Transverse colon (tissue), 4 donors: ENCODE measurements around the gene BST2. TPM values are rescaled to one million over a fixed set of nuclear protein-coding genes. Genes with fewer than 3 reads are reported as not detected.

Experiments
- DNase-seq: peaks from one replicate; pipeline ENCODE4 v3.0.0-alpha.2; 2019
- H3K27ac ChIP-seq, 4 donors: fragments of 200-600 bp; sonication (generic); 2 replicates each; pipeline ENCODE4 v1.5.1; 2016 to 2018; ENCODE audit warnings: inconsistent platforms in 4 of 4
- H3K27me3 ChIP-seq: fragments of 200-600 bp; sonication (generic); 2 replicates; pipeline ENCODE4 v1.5.1; 2017; ENCODE audit warnings: inconsistent platforms
- H3K36me3 ChIP-seq, 4 donors: fragments of 200-600 bp; sonication (generic); 2 replicates each; pipeline ENCODE4 v1.5.1; 2017 to 2019; ENCODE audit warnings: inconsistent platforms in 4 of 4
- H3K4me1 ChIP-seq, 4 donors: fragments of 200-600 bp; sonication (generic); 2 replicates each; pipeline ENCODE4 v1.5.1; 2017 to 2020; ENCODE audit warnings: inconsistent platforms in 4 of 4
- H3K4me3 ChIP-seq, 4 donors: fragments of 200-600 bp; sonication (generic); 1 replicate in 1 of 4; 2 replicates in 3 of 4; pipeline versions ENCODE4 v1.5.1 to v1.6.1; 2017 to 2019; ENCODE audit warnings: inconsistent platforms in 4 of 4
- H3K9me3 ChIP-seq, 2 donors: fragments of 200-600 bp; sonication (generic); 2 replicates each; pipeline ENCODE4 v1.5.1; 2017 to 2019; ENCODE audit warnings: inconsistent platforms in 2 of 2
- CTCF ChIP-seq, 5 experiments: fragments of 200-600 bp in 3 of 5; fragments of 450-650 bp in 2 of 5; sonication (generic) in 3 of 5; IDR thresholded peaks; 1 replicate in 2 of 5; 2 replicates in 3 of 5; pipeline ENCODE4 v1.5.1; 2016 to 2017; ENCODE audit warnings: antibody characterized with exemption in 5 of 5, inconsistent platforms in 3 of 5, mild to moderate bottlenecking in 2 of 5, moderate library complexity in 1 of 5
- EP300 ChIP-seq: sonication (generic); formaldehyde crosslinking; IDR thresholded peaks from one replicate; pipeline ENCODE4 v1.6.1; 2017; ENCODE audit warnings: antibody characterized with exemption, low read depth
- POLR2A ChIP-seq: fragments of 450-650 bp; IDR thresholded peaks from one replicate; pipeline ENCODE4 v1.6.1; 2016; ENCODE audit warnings: antibody characterized with exemption, mild to moderate bottlenecking, moderate library complexity
- POLR2AphosphoS5 ChIP-seq, 3 donors: sonication (generic); formaldehyde crosslinking; IDR thresholded peaks; one replicate each; pipeline ENCODE4 v1.6.1; 2016; ENCODE audit warnings: antibody characterized with exemption in 3 of 3
- WGBS, 2 donors: methylation state at CpG; one replicate each; pipeline ENCODE4 v1.1.5; 2018; ENCODE audit warnings: low coverage in 1 of 2; 5-methylcytosine and 5-hydroxymethylcytosine counted together
- in situ Hi-C, 4 donors: fragments of 200-750 bp; cut with MboI; loops; one replicate each; pipeline versions ENCODE4 v1.15.0 to v1.15.1; 2017; ENCODE audit warnings: low sequenced_read_pairs in 3 of 4, low pct_ligation_motif_present in 1 of 4, low pct_unique_long_range_greater_than_20kb in 1 of 4
- intact Hi-C: fragments of 100-400 bp; cut with DNase I; formaldehyde crosslinking; loops from one replicate; pipeline ENCODE4 v1.15.1; 2023; ENCODE audit warnings: low total_unique reads
- total RNA-seq, 4 donors: library from RNA; depleted of rRNA; stranded (reverse); fragments of >200 nt; gene quantifications; one replicate each; pipeline ENCODE4 v1.1.0, GENCODE V29; 2016

BST2 gene
- total RNA-seq, 4 donors from 2014 or later: 5.6 to 39.2 (median 19.9) TPM

- WGBS, 2 donors: 40 to 48% methylated on average over 1 of the region's 1 CpG
- in situ Hi-C loops: loop anchor here in 2 of 4 donors (5.0 kb wide), 1 partner anchor 42 kb away; no protein-coding TSS in a partner anchor
- Histone ChIP-seq H3K27ac (no peak overlapping the region), H3K9me3 (no peaks in the 10 kb centered on the region), H3K4me3 (no peak overlapping the region), H3K4me1 (peaks cover 0 to 16% (median 11%) of the 10 kb centered on the region in 4 donors), H3K36me3 (no peaks in the 10 kb centered on the region), H3K27me3 (peaks cover 35% of the 10 kb centered on the region)
- intact Hi-C loops: loop anchor here (1.0 kb wide), 1 partner anchor 30 kb away; no protein-coding TSS in a partner anchor
- no peak for TF ChIP-seq EP300
- TF ChIP-seq POLR2AphosphoS5 (IDR thresholded peaks at IDR 0.05): no peak
- no peak for TF ChIP-seq POLR2A
- no peak for TF ChIP-seq CTCF (IDR thresholded peaks at IDR 0.05)
- DNase-seq: no peak
Observed at GRCh38 chr19:17389288-17389687, 16.1 kb downstream of the BST2 start.

- Histone ChIP-seq H3K9me3 (no peaks in the 10 kb centered on the region), H3K27me3 (peaks cover 14% of the 10 kb centered on the region), H3K36me3 (no peaks in the 10 kb centered on the region), H3K4me3 (no peak overlapping the region), H3K27ac (no peak overlapping the region), H3K4me1 (peaks cover 0 to 14% (median 5%) of the 10 kb centered on the region in 4 donors)
- TF ChIP-seq EP300 (no peak), CTCF (IDR thresholded peaks at IDR 0.05) (peak; percentile 84 to 93 (median 91))
- WGBS, 2 donors: 36 to 90% methylated on average over 4 to 18 of the region's 20 CpGs
- intact Hi-C loops: loop anchor here (2.0 kb wide), 1 partner anchor 39 kb away; no protein-coding TSS in a partner anchor
- DNase-seq: peak; percentile 68
- in situ Hi-C loops: loop anchor here in 2 of 4 donors (5.0 kb wide), 1 partner anchor 39 kb away; no protein-coding TSS in a partner anchor
Observed at GRCh38 chr19:17385878-17386611, 19.4 kb downstream of the BST2 start.

GRCh38 chr19:17380426-17381138 is 24.8 kb downstream of the BST2 start:
- Histone ChIP-seq H3K9me3 (no peaks in the 10 kb centered on the region), H3K27ac (no peak overlapping the region)

More at GRCh38 chr19:17380426-17381138, 24.8 kb downstream of the BST2 start:
- H3K36me3 ChIP-seq: no peaks in the 10 kb centered on the region
- intact Hi-C loops (no loop called here), in situ Hi-C loops (no loop called here)
- no peak for DNase-seq
- peaks cover 0 to 7% (median 2%) of the 10 kb centered on the region in 4 donors for H3K4me1 ChIP-seq
- 97 to 100% methylated on average over 1 to 5 of the region's 5 CpGs for WGBS, 2 donors
- no peak overlapping the region for H3K4me3 ChIP-seq
- peaks cover 5% of the 10 kb centered on the region for H3K27me3 ChIP-seq
- no peak for TF ChIP-seq EP300
- TF ChIP-seq POLR2A: no peak
- no peak for TF ChIP-seq POLR2AphosphoS5 (IDR thresholded peaks at IDR 0.05)
- TF ChIP-seq CTCF (IDR thresholded peaks at IDR 0.05): no peak
